IMR-90 (cell line): ENCODE measurements around the gene CSAD.

Experiments used
- CHD1 ChIP-seq: IDR thresholded peaks from 2 replicates; pipeline ENCODE4 v1.6.1; 2012; ENCODE audit warnings: low read depth, low read length, improper control_type of control experiment
- CTCF ChIP-seq: conservative IDR thresholded peaks from 2 replicates; pipeline ENCODE4 v1.5.1; 2012; ENCODE audit warnings: mild to moderate bottlenecking, low read depth, low read length, improper control_type of control experiment
- FOS ChIP-seq: fragments of 150-350 bp; IDR thresholded peaks from 2 replicates; pipeline ENCODE4 v1.6.1; 2016; ENCODE audit warnings: low read depth, low read length
- MAFK ChIP-seq: IDR thresholded peaks from 2 replicates; pipeline ENCODE4 v1.6.1; 2012; ENCODE audit warnings: low read depth, low read length, improper control_type of control experiment
- MXI1 ChIP-seq: IDR thresholded peaks from 2 replicates; pipeline ENCODE4 v1.6.1; 2012; ENCODE audit warnings: low read depth, mild to moderate bottlenecking, low read length, moderate library complexity, borderline replicate concordance
- POLR2A ChIP-seq: IDR thresholded peaks from 2 replicates; pipeline ENCODE4 v1.6.1; 2012; ENCODE audit warnings: mild to moderate bottlenecking, low read depth, low read length
- RAD21 ChIP-seq: IDR thresholded peaks from 2 replicates; pipeline ENCODE4 v1.6.1; 2012; ENCODE audit warnings: low read length, improper control_type of control experiment
- RFX5 ChIP-seq: IDR thresholded peaks from 2 replicates; pipeline ENCODE4 v1.8.0; 2012; ENCODE audit warnings: low read depth, mild to moderate bottlenecking, low read length, moderate library complexity
- USF2 ChIP-seq: fragments of 150-350 bp; IDR thresholded peaks from 2 replicates; pipeline ENCODE4 v1.6.1; 2017; ENCODE audit warnings: mild to moderate bottlenecking, antibody characterized with exemption, low read length, low read depth

- TF ChIP-seq CHD1 (no peak), CTCF (no peak), MAFK (no peak), MXI1 (no peak), RAD21 (no peak), POLR2A (no peak), FOS (no peak), RFX5 (no peak), USF2 (no peak)
These were observed 51.8 kb downstream of the CSAD start for GRCh38 chr12:53128780-53129569.
